ENCODE data around the gene STK32C. TPM values are rescaled to one million over a fixed set of nuclear protein-coding genes. Genes with fewer than 3 reads are reported as not detected.

Gene STK32C
- total and polyA plus RNA-seq, 7 donors: 3.6 to 11.7 (median 6.6) TPM

DNA sequence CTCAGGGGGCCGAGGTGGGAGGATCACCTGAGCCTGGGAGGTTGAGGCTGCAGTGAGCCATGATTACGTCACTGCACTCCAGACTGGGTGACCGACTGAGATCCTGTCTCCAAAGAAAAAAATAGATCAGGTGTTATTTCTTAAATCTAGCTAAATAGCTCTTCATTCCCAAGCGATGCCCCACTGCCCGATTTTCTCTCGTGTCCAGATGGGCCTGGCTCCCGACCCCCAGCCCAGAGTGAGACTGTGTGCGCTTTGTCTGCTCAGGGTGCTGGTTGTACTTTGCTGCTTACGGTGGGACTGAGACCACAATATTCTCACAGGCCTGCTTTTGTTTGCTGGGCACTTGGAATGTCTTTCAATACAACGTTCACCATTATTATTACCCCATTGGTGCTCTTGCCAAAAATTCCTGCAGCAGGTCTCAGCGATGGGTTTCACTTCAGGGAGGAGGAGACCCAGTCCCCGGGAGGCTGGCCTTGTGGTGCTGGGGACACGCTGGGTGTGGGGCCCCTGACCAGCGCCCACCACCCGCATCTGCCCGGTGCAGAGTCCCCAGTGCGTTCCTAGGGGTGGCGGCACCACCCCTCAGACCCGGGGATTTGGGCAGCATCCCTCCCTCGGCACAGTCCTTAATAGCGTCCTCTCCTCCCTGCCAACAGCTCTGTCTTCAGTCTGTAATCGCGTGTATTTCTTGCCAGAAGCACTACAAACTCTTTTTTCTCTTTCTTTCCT is 141.4 kb downstream of the STK32C start:
- TF ChIP-seq, protein P1, sequence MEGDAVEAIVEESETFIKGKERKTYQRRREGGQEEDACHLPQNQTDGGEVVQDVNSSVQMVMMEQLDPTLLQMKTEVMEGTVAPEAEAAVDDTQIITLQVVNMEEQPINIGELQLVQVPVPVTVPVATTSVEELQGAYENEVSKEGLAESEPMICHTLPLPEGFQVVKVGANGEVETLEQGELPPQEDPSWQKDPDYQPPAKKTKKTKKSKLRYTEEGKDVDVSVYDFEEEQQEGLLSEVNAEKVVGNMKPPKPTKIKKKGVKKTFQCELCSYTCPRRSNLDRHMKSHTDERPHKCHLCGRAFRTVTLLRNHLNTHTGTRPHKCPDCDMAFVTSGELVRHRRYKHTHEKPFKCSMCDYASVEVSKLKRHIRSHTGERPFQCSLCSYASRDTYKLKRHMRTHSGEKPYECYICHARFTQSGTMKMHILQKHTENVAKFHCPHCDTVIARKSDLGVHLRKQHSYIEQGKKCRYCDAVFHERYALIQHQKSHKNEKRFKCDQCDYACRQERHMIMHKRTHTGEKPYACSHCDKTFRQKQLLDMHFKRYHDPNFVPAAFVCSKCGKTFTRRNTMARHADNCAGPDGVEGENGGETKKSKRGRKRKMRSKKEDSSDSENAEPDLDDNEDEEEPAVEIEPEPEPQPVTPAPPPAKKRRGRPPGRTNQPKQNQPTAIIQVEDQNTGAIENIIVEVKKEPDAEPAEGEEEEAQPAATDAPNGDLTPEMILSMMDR (IDR thresholded peaks at IDR 0.05): no peak
- intact Hi-C loops (cut with DNase I): no loop called here
- ATAC-seq (no peak), DNase-seq (peak; percentile 2 to 29)
- H3K27ac ChIP-seq: no peak overlapping the region
- no peak overlapping the region for H3K4me3 ChIP-seq
- H3K27me3 ChIP-seq (ENCODE audit: insufficient read depth in 3 of 3, low read length in 2 of 3): no peaks in the 10 kb centered on the region
- 87 to 88% (median 87%) methylated on average over 23 of the region's 23 CpGs for WGBS, 3 donors
- peaks cover 21% of the 10 kb centered on the region for H3K4me1 ChIP-seq
- H3K36me3 ChIP-seq (ENCODE audit: insufficient read depth in 1 of 2, low read depth in 1 of 2): no peaks in the 10 kb centered on the region
- H3K9me3 ChIP-seq: no peaks in the 10 kb centered on the region

DNA sequence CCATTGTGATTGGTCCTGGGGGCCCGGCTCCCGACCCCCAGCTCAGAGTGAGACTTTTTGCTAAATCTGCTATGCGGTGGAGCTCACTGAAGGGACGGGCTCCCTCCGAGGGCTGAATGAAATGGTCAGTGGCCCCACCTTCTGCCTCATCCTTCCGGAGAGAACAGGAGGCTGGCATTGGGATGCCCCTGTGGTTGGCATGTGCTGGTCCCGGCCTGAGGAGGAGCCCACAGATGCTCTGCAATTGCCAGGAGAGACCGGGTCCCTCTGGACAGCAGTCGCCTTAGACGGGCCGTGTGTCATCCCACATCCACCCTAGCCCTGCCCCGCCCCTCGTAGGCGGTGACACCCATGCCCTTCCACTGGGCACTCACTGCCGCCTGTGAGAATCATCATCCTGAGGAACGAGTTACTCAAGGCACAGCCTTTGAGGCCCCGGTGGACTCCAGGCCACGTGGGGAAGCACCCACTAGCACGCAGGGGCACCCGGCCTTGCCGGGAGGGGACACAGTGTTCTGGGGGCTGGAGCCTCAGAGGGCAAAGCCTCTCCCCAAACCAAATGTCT is 142.3 kb downstream of the STK32C start:
- Histone ChIP-seq H3K4me1 (peaks cover 21% of the 10 kb centered on the region), H3K27ac (no peak overlapping the region), H3K36me3 (ENCODE audit: insufficient read depth in 1 of 2, low read depth in 1 of 2) (no peaks in the 10 kb centered on the region), H3K4me3 (no peak overlapping the region), H3K27me3 (ENCODE audit: insufficient read depth in 3 of 3, low read length in 2 of 3) (no peaks in the 10 kb centered on the region), H3K9me3 (no peaks in the 10 kb centered on the region)
- ATAC-seq: no peak
- intact Hi-C loops (cut with DNase I): no loop called here
- TF ChIP-seq, protein P1 (IDR thresholded peaks at IDR 0.05): no peak
- peak; percentile 6 to 18 for DNase-seq
- WGBS, 3 donors: 86 to 90% (median 88%) methylated on average over 21 of the region's 21 CpGs

DNA sequence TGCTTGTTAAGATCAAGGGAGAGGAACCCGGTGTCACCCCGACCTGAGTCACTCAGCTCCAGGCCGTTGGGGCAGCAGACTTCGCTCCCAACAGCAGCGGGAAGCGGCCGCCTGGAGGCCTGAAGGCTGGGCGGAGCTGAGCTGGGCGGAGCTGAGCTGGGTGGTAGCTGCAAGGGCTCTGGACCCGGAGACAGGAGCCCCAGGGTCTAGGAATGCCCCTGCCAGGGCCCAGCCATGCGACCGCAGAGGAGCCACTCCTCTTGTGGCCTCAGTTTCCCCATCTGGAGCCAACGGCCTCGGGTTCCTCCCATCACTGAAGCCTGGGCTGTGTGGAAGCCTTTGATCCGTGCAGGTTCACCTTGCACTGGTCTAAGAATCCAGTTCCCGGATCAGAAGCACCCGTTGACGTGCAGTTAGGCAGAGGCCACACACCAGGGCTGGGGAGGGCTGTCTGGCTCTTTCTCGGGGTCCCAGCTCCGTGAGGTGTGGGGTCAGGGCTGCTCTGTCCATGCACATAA is 142.9 kb downstream of the STK32C start:
- Histone ChIP-seq H3K4me3 (no peak overlapping the region), H3K27ac (no peak overlapping the region), H3K27me3 (ENCODE audit: insufficient read depth in 3 of 3, low read length in 2 of 3) (no peaks in the 10 kb centered on the region), H3K9me3 (no peaks in the 10 kb centered on the region), H3K36me3 (ENCODE audit: insufficient read depth in 1 of 2, low read depth in 1 of 2) (no peaks in the 10 kb centered on the region), H3K4me1 (peaks cover 21% of the 10 kb centered on the region)
- intact Hi-C loops (cut with DNase I): no loop called here
- DNase-seq (peak; percentile 8 to 48), ATAC-seq (no peak)
- WGBS, 3 donors: 63 to 71% (median 70%) methylated on average over 19 to 20 of the region's 20 CpGs
- TF ChIP-seq, protein P1 (IDR thresholded peaks at IDR 0.05): no peak

DNA sequence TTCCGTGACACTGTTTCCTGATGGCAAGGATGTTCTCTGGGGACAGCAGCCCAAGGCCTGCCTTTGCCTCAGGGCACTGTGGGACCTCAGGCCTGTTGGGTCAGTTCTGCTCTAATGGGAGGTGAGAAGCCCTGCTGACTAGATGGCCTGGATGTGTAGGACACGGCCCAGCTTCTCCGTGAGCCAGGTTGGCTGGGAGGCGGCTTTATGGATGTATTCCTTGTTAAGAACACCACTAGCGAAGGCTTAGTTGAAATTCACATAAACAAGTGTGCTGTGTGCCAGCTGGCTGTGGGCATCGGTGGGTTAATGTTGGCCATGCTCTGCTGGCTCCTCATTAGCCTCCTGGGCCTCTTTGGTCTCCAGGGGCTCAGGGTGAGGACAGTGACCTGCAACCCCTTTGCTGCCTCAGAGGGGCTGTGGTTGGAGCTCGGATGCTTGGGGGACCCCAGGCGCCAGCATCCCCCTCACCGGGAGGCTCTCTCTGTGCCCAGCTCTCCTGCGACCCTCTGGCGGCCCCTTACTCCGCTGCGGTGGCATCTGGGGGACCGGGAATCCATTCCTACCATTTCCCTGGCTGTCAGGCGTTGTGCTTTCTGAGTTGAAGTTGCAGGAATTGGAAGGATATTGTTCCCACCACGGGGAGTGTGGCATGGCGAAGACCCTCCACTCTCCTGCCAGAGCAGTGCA is 143.8 kb downstream of the STK32C start:
- no peaks in the 10 kb centered on the region for H3K9me3 ChIP-seq
- 80 to 86% (median 83%) methylated on average over 15 to 17 of the region's 17 CpGs for WGBS, 3 donors
- no peak for ATAC-seq
- TF ChIP-seq, protein P1 (IDR thresholded peaks at IDR 0.05): no peak
- no peaks in the 10 kb centered on the region for H3K36me3 ChIP-seq (ENCODE audit: insufficient read depth in 1 of 2, low read depth in 1 of 2)
- H3K4me1 ChIP-seq: peaks cover 21% of the 10 kb centered on the region
- H3K4me3 ChIP-seq: no peak overlapping the region
- peak; percentile 4 to 32 for DNase-seq
- intact Hi-C loops (cut with DNase I): no loop called here
- H3K27me3 ChIP-seq (ENCODE audit: insufficient read depth in 3 of 3, low read length in 2 of 3): no peaks in the 10 kb centered on the region
- no peak overlapping the region for H3K27ac ChIP-seq
